Measurements from ENCODE around the gene COMMD1. TPM values are rescaled to one million over a fixed set of nuclear protein-coding genes. Genes with fewer than 3 reads are reported as not detected.

Gene COMMD1
- polyA plus RNA-seq, 1 donor (not counting 4 experiments of a cell fraction or from before 2014, with no cell fraction given) = 44.8 TPM

GRCh38 chr2:62147610-62148301 lies 242.3 kb downstream of the COMMD1 start:
- Histone ChIP-seq H3K4me1 (ENCODE audit: control insufficient read depth, extremely low read depth, insufficient read depth, low read length) (peaks cover 44% of the 10 kb centered on the region), H3K27ac (ENCODE audit: control insufficient read depth, insufficient read depth, low read length) (peak overlapping the region; percentile 79), H3K36me3 (ENCODE audit: control insufficient read depth in 2 of 2, extremely low read depth in 1 of 2, insufficient read depth in 2 of 2, low read length in 2 of 2) (no peaks in the 10 kb centered on the region), H3K79me2 (ENCODE audit: control insufficient read depth, insufficient read depth, low read length) (no peaks in the 10 kb centered on the region), H3K9ac (ENCODE audit: control insufficient read depth, extremely low read depth, insufficient read depth, low read length) (no peak overlapping the region), H3K9me1 (ENCODE audit: control insufficient read depth, extremely low read depth, insufficient read depth, low read length) (no peaks in the 10 kb centered on the region), H3K9me3 (ENCODE audit: control insufficient read depth, low read depth, low read length) (no peaks in the 10 kb centered on the region), H3K27me3 (ENCODE audit: control insufficient read depth, extremely low read depth, insufficient read depth, low read length) (no peaks in the 10 kb centered on the region), H2AFZ (ENCODE audit: control insufficient read depth, low read length) (peak overlapping the region; percentile 47), H3K4me3 (ENCODE audit: control insufficient read depth in 2 of 3, extremely low read depth in 1 of 3, insufficient read depth in 2 of 3, low read depth in 1 of 3, low read length in 3 of 3) (no peak overlapping the region), H4K20me1 (ENCODE audit: control insufficient read depth, extremely low read depth, insufficient read depth, low read length) (no peaks in the 10 kb centered on the region), H3K4me2 (ENCODE audit: control insufficient read depth, extremely low read depth, insufficient read depth, low read depth, low read length) (peak overlapping the region; percentile 62)
- dilution Hi-C loops (cut with MboI; ENCODE audit: extremely low pct_ligation_motif_present, low sequenced_read_pairs) = no loop called here
- TF ChIP-seq EZH2 (IDR thresholded peaks at IDR 0.05; ENCODE audit: low read length) (no peak), CTCF (optimal IDR thresholded peaks at IDR 0.05 in 1 of 3, IDR thresholded peaks at IDR 0.05 in 1 of 3, conservative IDR thresholded peaks at IDR 0.05 in 1 of 3; ENCODE audit: extremely low read depth in 1 of 3, insufficient read depth in 2 of 3, low read length in 3 of 3) (peak in 1 of 3 experiments; percentile 9)
- peak; percentile 43 for FAIRE-seq
- DNase-seq (ENCODE audit: low read depth, low spot score) = peak; percentile 69

DNA sequence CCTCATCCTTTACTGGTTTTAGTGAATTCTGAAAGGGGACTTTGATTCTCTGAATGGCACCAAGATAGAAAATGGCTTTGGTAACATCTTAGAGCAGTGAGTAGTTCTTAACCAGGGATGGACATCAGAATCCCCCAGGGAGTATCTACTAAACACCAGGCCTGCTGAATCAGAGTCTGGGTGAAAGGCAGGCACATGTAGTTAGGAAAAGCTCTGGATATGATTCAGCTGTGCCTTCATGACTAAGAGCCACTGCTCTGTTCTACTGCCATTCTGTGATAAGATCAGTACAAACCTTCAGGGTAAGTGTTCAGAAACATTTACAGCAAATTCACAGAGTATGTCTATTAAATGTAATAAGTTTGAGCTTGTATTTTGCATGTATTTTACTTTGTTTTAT lies 244.2 kb downstream of the COMMD1 start:
- peak overlapping the region; percentile 74 for H3K27ac ChIP-seq (ENCODE audit: control insufficient read depth, insufficient read depth, low read length)
- H3K36me3 ChIP-seq (ENCODE audit: control insufficient read depth in 2 of 2, extremely low read depth in 1 of 2, insufficient read depth in 2 of 2, low read length in 2 of 2) = no peaks in the 10 kb centered on the region
- DNase-seq (ENCODE audit: low read depth, low spot score) (peak; percentile 75), FAIRE-seq (peak; percentile 81)
- no peaks in the 10 kb centered on the region for H3K27me3 ChIP-seq (ENCODE audit: control insufficient read depth, extremely low read depth, insufficient read depth, low read length)
- no peaks in the 10 kb centered on the region for H3K9me3 ChIP-seq (ENCODE audit: control insufficient read depth, low read depth, low read length)
- TF ChIP-seq EZH2 (IDR thresholded peaks at IDR 0.05; ENCODE audit: low read length) = no peak
- no peak for TF ChIP-seq CTCF (optimal IDR thresholded peaks at IDR 0.05 in 1 of 3, IDR thresholded peaks at IDR 0.05 in 1 of 3, conservative IDR thresholded peaks at IDR 0.05 in 1 of 3; ENCODE audit: extremely low read depth in 1 of 3, insufficient read depth in 2 of 3, low read length in 3 of 3)
- H3K4me3 ChIP-seq (ENCODE audit: control insufficient read depth in 2 of 3, extremely low read depth in 1 of 3, insufficient read depth in 2 of 3, low read depth in 1 of 3, low read length in 3 of 3) = no peak overlapping the region
- dilution Hi-C loops (cut with MboI; ENCODE audit: extremely low pct_ligation_motif_present, low sequenced_read_pairs) = no loop called here
- peaks cover 36% of the 10 kb centered on the region for H3K4me1 ChIP-seq (ENCODE audit: control insufficient read depth, extremely low read depth, insufficient read depth, low read length)
- no peak overlapping the region for H2AFZ ChIP-seq (ENCODE audit: control insufficient read depth, low read length)
- no peaks in the 10 kb centered on the region for H3K9me1 ChIP-seq (ENCODE audit: control insufficient read depth, extremely low read depth, insufficient read depth, low read length)
- no peaks in the 10 kb centered on the region for H3K79me2 ChIP-seq (ENCODE audit: control insufficient read depth, insufficient read depth, low read length)
- no peak overlapping the region for H3K9ac ChIP-seq (ENCODE audit: control insufficient read depth, extremely low read depth, insufficient read depth, low read length)
- no peaks in the 10 kb centered on the region for H4K20me1 ChIP-seq (ENCODE audit: control insufficient read depth, extremely low read depth, insufficient read depth, low read length)
- H3K4me2 ChIP-seq (ENCODE audit: control insufficient read depth, extremely low read depth, insufficient read depth, low read depth, low read length) = peak overlapping the region; percentile 41
